Stimulated activated effector memory CD8-positive, alpha-beta T cell treated with anti-CD3 and anti-CD28 coated beads, Interleukin-12 subunit alpha, Interleukin-12 subunit beta, amount 100 ng/mL, for 72 hours (primary cell): Measurements from ENCODE around the gene CLTCL1.

Experiments
- ATAC-seq: fragments of 150-1000 bp; cut with Tn5 transposase; 2 replicates; pipeline ENCODE4 v1.10.0; 2021
- DNase-seq, 2 donors: peaks; one replicate each; pipeline ENCODE4 v3.0.0; 2021 to 2022; ENCODE audit warnings: low spot score in 2 of 2
- H3K27ac Mint-ChIP-seq: one replicate; pipeline ENCODE4 v1.8.0; 2022; ENCODE audit warnings: mild to moderate bottlenecking, mixed read lengths
- H3K36me3 Mint-ChIP-seq: one replicate; pipeline ENCODE4 v1.8.0; 2022; ENCODE audit warnings: mild to moderate bottlenecking, mixed read lengths
- H3K4me1 Mint-ChIP-seq: one replicate; pipeline ENCODE4 v1.8.0; 2022; ENCODE audit warnings: mixed read lengths
- H3K4me3 Mint-ChIP-seq: one replicate; pipeline ENCODE4 v1.8.0; 2022; ENCODE audit warnings: mild to moderate bottlenecking, mixed read lengths
- H3K9me3 Mint-ChIP-seq: one replicate; pipeline ENCODE4 v1.8.0; 2022; ENCODE audit warnings: mixed read lengths

The CLTCL1 gene

GRCh38 chr22:19222242-19223005 lies 69.1 kb downstream of the CLTCL1 start:
- Mint-ChIP-seq H3K36me3 (no peaks in the 10 kb centered on the region), H3K9me3 (no peaks in the 10 kb centered on the region), H3K4me3 (no peak overlapping the region), H3K27ac (no peak overlapping the region), H3K4me1 (no peaks in the 10 kb centered on the region)
- no peak for ATAC-seq
- no peak for DNase-seq

GRCh38 chr22:19220867-19221266 lies 70.7 kb downstream of the CLTCL1 start:
- no peak overlapping the region for H3K4me3 Mint-ChIP-seq
- H3K36me3 Mint-ChIP-seq, result no peaks in the 10 kb centered on the region
- ATAC-seq (no peak), DNase-seq (no peak)
- H3K9me3 Mint-ChIP-seq, result no peaks in the 10 kb centered on the region
- no peak overlapping the region for H3K27ac Mint-ChIP-seq
- no peaks in the 10 kb centered on the region for H3K4me1 Mint-ChIP-seq

- Mint-ChIP-seq H3K27ac (no peak overlapping the region), H3K9me3 (no peaks in the 10 kb centered on the region), H3K4me1 (no peaks in the 10 kb centered on the region), H3K36me3 (no peaks in the 10 kb centered on the region), H3K4me3 (no peak overlapping the region)
- DNase-seq (no peak), ATAC-seq (no peak)
Measured at GRCh38 chr22:19218541-19219233, 72.8 kb downstream of the CLTCL1 start.

GRCh38 chr22:19216579-19216978 lies 74.9 kb downstream of the CLTCL1 start:
- H3K36me3 Mint-ChIP-seq, result no peaks in the 10 kb centered on the region
- H3K27ac Mint-ChIP-seq, result no peak overlapping the region
- H3K4me1 Mint-ChIP-seq, result no peaks in the 10 kb centered on the region
- ATAC-seq (no peak), DNase-seq (no peak)
- H3K4me3 Mint-ChIP-seq, result no peak overlapping the region
- H3K9me3 Mint-ChIP-seq, result no peaks in the 10 kb centered on the region

- DNase-seq (no peak), ATAC-seq (no peak)
- no peak overlapping the region for H3K27ac Mint-ChIP-seq
- no peaks in the 10 kb centered on the region for H3K9me3 Mint-ChIP-seq
- H3K4me3 Mint-ChIP-seq, result no peak overlapping the region
- no peaks in the 10 kb centered on the region for H3K36me3 Mint-ChIP-seq
- H3K4me1 Mint-ChIP-seq, result no peaks in the 10 kb centered on the region
Measured at GRCh38 chr22:19215360-19215759, 76.2 kb downstream of the CLTCL1 start.

- Mint-ChIP-seq H3K36me3 (no peaks in the 10 kb centered on the region), H3K4me3 (no peak overlapping the region), H3K9me3 (no peaks in the 10 kb centered on the region), H3K4me1 (no peaks in the 10 kb centered on the region), H3K27ac (no peak overlapping the region)
- no peak for ATAC-seq
- DNase-seq, result no peak
Measured at GRCh38 chr22:19214078-19214473, 77.4 kb downstream of the CLTCL1 start.

- DNase-seq (no peak), ATAC-seq (no peak)
- Mint-ChIP-seq H3K9me3 (no peaks in the 10 kb centered on the region), H3K36me3 (no peaks in the 10 kb centered on the region), H3K4me3 (no peak overlapping the region), H3K27ac (no peak overlapping the region), H3K4me1 (no peaks in the 10 kb centered on the region)
Measured at GRCh38 chr22:19213442-19214077, 78.0 kb downstream of the CLTCL1 start.

- Mint-ChIP-seq H3K4me1 (no peaks in the 10 kb centered on the region), H3K9me3 (no peaks in the 10 kb centered on the region), H3K27ac (no peak overlapping the region), H3K36me3 (no peaks in the 10 kb centered on the region), H3K4me3 (no peak overlapping the region)
- no peak for ATAC-seq
- DNase-seq, result no peak
Measured at GRCh38 chr22:19213001-19213400, 78.5 kb downstream of the CLTCL1 start.

- no peaks in the 10 kb centered on the region for H3K4me1 Mint-ChIP-seq
- H3K4me3 Mint-ChIP-seq, result no peak overlapping the region
- ATAC-seq, result no peak
- H3K27ac Mint-ChIP-seq, result no peak overlapping the region
- no peaks in the 10 kb centered on the region for H3K36me3 Mint-ChIP-seq
- H3K9me3 Mint-ChIP-seq, result no peaks in the 10 kb centered on the region
- DNase-seq, result no peak
Measured at GRCh38 chr22:19212302-19212870, 79.1 kb downstream of the CLTCL1 start.

GRCh38 chr22:19210188-19210587 lies 81.3 kb downstream of the CLTCL1 start:
- H3K9me3 Mint-ChIP-seq, result no peaks in the 10 kb centered on the region
- DNase-seq, result no peak
- no peak for ATAC-seq
- no peak overlapping the region for H3K4me3 Mint-ChIP-seq
- H3K36me3 Mint-ChIP-seq, result no peaks in the 10 kb centered on the region
- no peaks in the 10 kb centered on the region for H3K4me1 Mint-ChIP-seq
- no peak overlapping the region for H3K27ac Mint-ChIP-seq

GRCh38 chr22:19208287-19208847 lies 83.2 kb downstream of the CLTCL1 start:
- Mint-ChIP-seq H3K27ac (no peak overlapping the region), H3K4me3 (no peak overlapping the region), H3K9me3 (no peaks in the 10 kb centered on the region), H3K36me3 (no peaks in the 10 kb centered on the region), H3K4me1 (peaks cover 6% of the 10 kb centered on the region)
- ATAC-seq (no peak), DNase-seq (no peak)

- ATAC-seq, result no peak
- no peak for DNase-seq
- no peak overlapping the region for H3K27ac Mint-ChIP-seq
- no peaks in the 10 kb centered on the region for H3K36me3 Mint-ChIP-seq
- no peaks in the 10 kb centered on the region for H3K9me3 Mint-ChIP-seq
- H3K4me3 Mint-ChIP-seq, result no peak overlapping the region
- peaks cover 6% of the 10 kb centered on the region for H3K4me1 Mint-ChIP-seq
Measured at GRCh38 chr22:19207884-19208283, 83.6 kb downstream of the CLTCL1 start.

GRCh38 chr22:19207401-19207808 lies 84.1 kb downstream of the CLTCL1 start:
- ATAC-seq (no peak), DNase-seq (no peak)
- Mint-ChIP-seq H3K27ac (no peak overlapping the region), H3K4me1 (peaks cover 6% of the 10 kb centered on the region), H3K4me3 (no peak overlapping the region), H3K9me3 (no peaks in the 10 kb centered on the region), H3K36me3 (no peaks in the 10 kb centered on the region)

- ATAC-seq, result no peak
- peaks cover 6% of the 10 kb centered on the region for H3K4me1 Mint-ChIP-seq
- H3K4me3 Mint-ChIP-seq, result no peak overlapping the region
- no peaks in the 10 kb centered on the region for H3K36me3 Mint-ChIP-seq
- H3K27ac Mint-ChIP-seq, result no peak overlapping the region
- DNase-seq, result no peak
- H3K9me3 Mint-ChIP-seq, result no peaks in the 10 kb centered on the region
Measured at GRCh38 chr22:19206287-19206686, 85.2 kb downstream of the CLTCL1 start.

- no peak overlapping the region for H3K4me3 Mint-ChIP-seq
- no peaks in the 10 kb centered on the region for H3K36me3 Mint-ChIP-seq
- H3K27ac Mint-ChIP-seq, result no peak overlapping the region
- no peak for DNase-seq
- peaks cover 6% of the 10 kb centered on the region for H3K4me1 Mint-ChIP-seq
- H3K9me3 Mint-ChIP-seq, result no peaks in the 10 kb centered on the region
- no peak for ATAC-seq
Measured at GRCh38 chr22:19204640-19205039, 86.9 kb downstream of the CLTCL1 start.
